OCI-LY7 (cell line): Measurements from ENCODE around the gene RBM20. TPM values are rescaled to one million over a fixed set of nuclear protein-coding genes. Genes with fewer than 3 reads are reported as not detected.

ENCODE experiments used
- BruUV-seq: library from RNA; stranded (reverse); fragments of 400-500 nt; replicated peaks from 2 replicates; lab custom pipeline; 2021; lab: Mats Ljungman, UMichigan
- CTCF ChIA-PET: fragments of 300-600 bp; sonication (Branson Sonifier 250); formaldehyde crosslinking; loops from one replicate; lab custom pipeline; 2022; ENCODE audit warnings: antibody characterized with exemption; ENCODE audit not compliant: unreplicated experiment; lab: Charles Lee
- POLR2A ChIA-PET: fragments of 300-600 bp; sonication (Branson Sonifier 250); formaldehyde crosslinking; loops from one replicate; lab custom pipeline; 2022; ENCODE audit warnings: antibody characterized with exemption; lab: Charles Lee
- DNase-seq: peaks from one replicate; pipeline ENCODE4 v3.0.0-alpha.2; 2015; ENCODE audit warnings: low spot score
- H2AFZ ChIP-seq: fragments of 200-600 bp; sonication (generic), shearing (Covaris generic); 2 replicates; pipeline ENCODE4 v1.6.1; 2014; ENCODE audit warnings: mild to moderate bottlenecking, antibody characterized with exemption, low read length, moderate library complexity
- H3K27ac ChIP-seq: fragments of 200-600 bp; sonication (generic); 2 replicates; pipeline ENCODE4 v1.5.1; 2014; ENCODE audit warnings: mixed run types, low read depth, mild to moderate bottlenecking, moderate library complexity, low read length, inconsistent platforms; ENCODE audit not compliant: poor library complexity, severe bottlenecking
- H3K36me3 ChIP-seq: fragments of 200-600 bp; sonication (generic); 2 replicates; pipeline ENCODE4 v1.6.1; 2014; ENCODE audit warnings: mild to moderate bottlenecking, antibody characterized with exemption, low read length, moderate library complexity, mixed read lengths; ENCODE audit not compliant: insufficient read depth
- H3K4me1 ChIP-seq: fragments of 200-600 bp; sonication (generic); 2 replicates; pipeline ENCODE4 v1.5.1; 2014; ENCODE audit warnings: mild to moderate bottlenecking, low read length; ENCODE audit not compliant: insufficient read depth, poor library complexity, severe bottlenecking
- H3K4me2 ChIP-seq: fragments of 200-600 bp; sonication (generic); 2 replicates; pipeline ENCODE4 v1.6.1; 2014; ENCODE audit warnings: mild to moderate bottlenecking, low read length
- H3K4me3 ChIP-seq: fragments of 200-600 bp; sonication (generic); 2 replicates; pipeline ENCODE4 v1.5.1; 2014; ENCODE audit warnings: mild to moderate bottlenecking, low read depth, low read length; ENCODE audit not compliant: poor library complexity, severe bottlenecking
- H3K79me2 ChIP-seq: fragments of 200-600 bp; sonication (generic); 2 replicates; pipeline ENCODE4 v1.6.1; 2016; ENCODE audit warnings: low read depth, mild to moderate bottlenecking, low read length, moderate library complexity, mixed read lengths; ENCODE audit not compliant: insufficient read depth
- H3K9me2 ChIP-seq: fragments of 200-600 bp; sonication (generic); 2 replicates; pipeline ENCODE4 v1.6.1; 2016; ENCODE audit warnings: mild to moderate bottlenecking, low read length, mixed read lengths; ENCODE audit not compliant: insufficient read depth
- H3K9me3 ChIP-seq: fragments of 200-600 bp; sonication (generic); 2 replicates; pipeline ENCODE4 v1.6.1; 2014; ENCODE audit warnings: mild to moderate bottlenecking, mixed run types, low read length, mixed read lengths
- H4K20me1 ChIP-seq: fragments of 200-600 bp; sonication (generic); 2 replicates; pipeline ENCODE4 v1.6.1; 2014; ENCODE audit warnings: mild to moderate bottlenecking, antibody characterized with exemption, low read length, moderate library complexity, mixed read lengths; ENCODE audit not compliant: insufficient read depth
- EZH2phosphoT487 ChIP-seq: fragments of 200-600 bp; sonication (generic); IDR thresholded peaks from 2 replicates; pipeline ENCODE4 v1.6.1; 2018; ENCODE audit warnings: low read depth, borderline replicate concordance, mild to moderate bottlenecking, mixed run types, antibody characterized with exemption, low read length, moderate library complexity, mixed read lengths
- intact Hi-C: fragments of 100-400 bp; cut with micrococcal nuclease; formaldehyde crosslinking; loops from one replicate; pipeline ENCODE4 v1.10.0; 2022; ENCODE audit not compliant: unreplicated experiment
- total RNA-seq, 2 experiments: library from RNA; depleted of rRNA in 1 of 2; stranded (reverse); fragments of >200 nt in 1 of 2; shearing (Covaris generic) in 1 of 2; gene quantifications; 2 replicates each; pipeline ENCODE4 v1.2.3, GENCODE V29; 2014 to 2022
- TF ChIP-seq, protein P1 (sequence below): fragments of 200-600 bp; sonication (generic); conservative IDR thresholded peaks from 2 replicates; pipeline ENCODE4 v1.5.1; 2014; ENCODE audit warnings: mild to moderate bottlenecking, antibody characterized with exemption, low read length, moderate library complexity, mixed read lengths

The RBM20 gene
- total RNA-seq, 2 experiments from 2014 or later, result 0.35 to 1.0 TPM

- Histone ChIP-seq H3K27ac (no peak overlapping the region), H3K36me3 (no peaks in the 10 kb centered on the region; the same call in 1 of the 2 replicates), H3K4me3 (no peak overlapping the region), H3K4me1 (no peaks in the 10 kb centered on the region), H3K4me2 (no peak overlapping the region), H3K9me3 (peaks cover 8% of the 10 kb centered on the region), H3K79me2 (no peaks in the 10 kb centered on the region), H3K9me2 (no peaks in the 10 kb centered on the region), H4K20me1 (no peaks in the 10 kb centered on the region), H2AFZ (no peak overlapping the region)
- BruUV-seq, result no TSS peak
- ChIA-PET POLR2A (interaction anchor here (0.7 kb wide), 1 partner anchor 9 kb away, joined by 3 read pairs; no protein-coding TSS in a partner anchor), CTCF (no interaction called here)
- DNase-seq, result no peak
- intact Hi-C loops, result no loop called here
- TF ChIP-seq, protein P1, sequence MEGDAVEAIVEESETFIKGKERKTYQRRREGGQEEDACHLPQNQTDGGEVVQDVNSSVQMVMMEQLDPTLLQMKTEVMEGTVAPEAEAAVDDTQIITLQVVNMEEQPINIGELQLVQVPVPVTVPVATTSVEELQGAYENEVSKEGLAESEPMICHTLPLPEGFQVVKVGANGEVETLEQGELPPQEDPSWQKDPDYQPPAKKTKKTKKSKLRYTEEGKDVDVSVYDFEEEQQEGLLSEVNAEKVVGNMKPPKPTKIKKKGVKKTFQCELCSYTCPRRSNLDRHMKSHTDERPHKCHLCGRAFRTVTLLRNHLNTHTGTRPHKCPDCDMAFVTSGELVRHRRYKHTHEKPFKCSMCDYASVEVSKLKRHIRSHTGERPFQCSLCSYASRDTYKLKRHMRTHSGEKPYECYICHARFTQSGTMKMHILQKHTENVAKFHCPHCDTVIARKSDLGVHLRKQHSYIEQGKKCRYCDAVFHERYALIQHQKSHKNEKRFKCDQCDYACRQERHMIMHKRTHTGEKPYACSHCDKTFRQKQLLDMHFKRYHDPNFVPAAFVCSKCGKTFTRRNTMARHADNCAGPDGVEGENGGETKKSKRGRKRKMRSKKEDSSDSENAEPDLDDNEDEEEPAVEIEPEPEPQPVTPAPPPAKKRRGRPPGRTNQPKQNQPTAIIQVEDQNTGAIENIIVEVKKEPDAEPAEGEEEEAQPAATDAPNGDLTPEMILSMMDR, result no peak
- no peak for TF ChIP-seq EZH2phosphoT487
These were observed 109.3 kb downstream of the RBM20 start for GRCh38 chr10:110753462-110753861.

GRCh38 chr10:110754375-110755105 lies 110.4 kb downstream of the RBM20 start:
- intact Hi-C loops, result no loop called here
- Histone ChIP-seq H3K4me2 (no peak overlapping the region), H3K27ac (no peak overlapping the region), H2AFZ (no peak overlapping the region), H3K4me3 (no peak overlapping the region), H3K36me3 (no peaks in the 10 kb centered on the region), H4K20me1 (no peaks in the 10 kb centered on the region), H3K9me3 (no peaks in the 10 kb centered on the region), H3K4me1 (no peaks in the 10 kb centered on the region), H3K79me2 (no peaks in the 10 kb centered on the region), H3K9me2 (no peaks in the 10 kb centered on the region)
- ChIA-PET POLR2A (interaction anchor here (0.7 to 1.0 kb wide), 2 partner anchors 8 to 618 kb away, joined by 3 read pairs; no protein-coding TSS in a partner anchor), CTCF (no interaction called here)
- no peak for DNase-seq
- BruUV-seq, result no TSS peak
- TF ChIP-seq, protein P1, result no peak
- TF ChIP-seq EZH2phosphoT487, result no peak

DNA sequence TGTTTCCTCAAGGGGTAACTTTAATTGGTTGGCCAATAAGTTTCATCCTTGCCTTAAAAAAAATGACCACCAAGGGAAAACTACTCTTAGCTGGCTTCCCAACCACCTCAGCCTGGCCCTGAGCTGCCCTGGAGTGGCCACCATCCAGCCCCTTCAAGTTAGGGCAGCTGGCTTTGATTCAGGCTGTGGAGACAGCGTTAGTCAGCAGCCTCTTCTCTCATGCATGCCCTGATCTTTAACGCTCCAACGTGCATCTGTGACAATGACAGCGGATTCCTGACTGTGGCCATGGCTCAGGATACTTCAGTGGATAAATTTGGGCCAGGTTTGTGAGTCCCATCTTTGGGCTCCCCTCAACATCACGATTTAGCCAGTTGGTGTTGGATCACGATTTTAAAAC lies 111.6 kb downstream of the RBM20 start:
- no peaks in the 10 kb centered on the region for H3K79me2 ChIP-seq
- H2AFZ ChIP-seq, result no peak overlapping the region
- no peaks in the 10 kb centered on the region for H3K36me3 ChIP-seq
- no peak for TF ChIP-seq EZH2phosphoT487
- TF ChIP-seq, protein P1, result no peak
- H3K9me3 ChIP-seq, result no peaks in the 10 kb centered on the region
- no peak for DNase-seq
- no peak overlapping the region for H3K4me2 ChIP-seq
- ChIA-PET CTCF (interaction anchor here (0.6 kb wide), 1 partner anchor 760 kb away, joined by 3 read pairs; no protein-coding TSS in a partner anchor), POLR2A (interaction anchor here (0.5 to 1.0 kb wide), 2 partner anchors 616 to 1630 kb away, joined by 3 to 6 read pairs; no protein-coding TSS in a partner anchor)
- intact Hi-C loops, result no loop called here
- no peaks in the 10 kb centered on the region for H4K20me1 ChIP-seq
- no peak overlapping the region for H3K4me3 ChIP-seq
- H3K9me2 ChIP-seq, result no peaks in the 10 kb centered on the region
- no peak overlapping the region for H3K27ac ChIP-seq
- BruUV-seq, result no TSS peak
- H3K4me1 ChIP-seq, result no peaks in the 10 kb centered on the region
